ENCODE results near the gene DENND5A.
"Not testable (repeated sequence)": the region's sequence is repeated elsewhere in the genome, so short reads cannot be mapped to it uniquely, and the experiment has no call there.

The DENND5A gene

GRCh38 chr11:9123595-9124304 is 141.4 kb downstream of the DENND5A start:
- in situ Hi-C loops (cut with MboI; ENCODE audit: low pct_unique_long_range_greater_than_20kb, low sequenced_read_pairs), result no loop called here
- DNase-seq, result no peak

- in situ Hi-C loops (cut with MboI; ENCODE audit: low pct_unique_long_range_greater_than_20kb, low sequenced_read_pairs), result no loop called here
Measured at GRCh38 chr11:9121469-9121796, 143.7 kb downstream of the DENND5A start.

GRCh38 chr11:9120664-9121468 is 144.3 kb downstream of the DENND5A start:
- DNase-seq, result no peak
- in situ Hi-C loops (cut with MboI; ENCODE audit: low pct_unique_long_range_greater_than_20kb, low sequenced_read_pairs), result no loop called here

More at GRCh38 chr11:9121469-9121796, 143.7 kb downstream of the DENND5A start:
- no peak for DNase-seq

- in situ Hi-C loops (cut with MboI; ENCODE audit: low pct_unique_long_range_greater_than_20kb, low sequenced_read_pairs), result no loop called here
- no peak for DNase-seq
Measured at GRCh38 chr11:9118277-9118676, 146.9 kb downstream of the DENND5A start.

- DNase-seq, result no peak
- in situ Hi-C loops (cut with MboI; ENCODE audit: low pct_unique_long_range_greater_than_20kb, low sequenced_read_pairs), result no loop called here
Measured at GRCh38 chr11:9112075-9112474, 153.1 kb downstream of the DENND5A start.

GRCh38 chr11:9109858-9110731 is 155.1 kb downstream of the DENND5A start:
- in situ Hi-C loops (cut with MboI; ENCODE audit: low pct_unique_long_range_greater_than_20kb, low sequenced_read_pairs), result no loop called here
- DNase-seq, result no peak

- in situ Hi-C loops (cut with MboI; ENCODE audit: low pct_unique_long_range_greater_than_20kb, low sequenced_read_pairs), result no loop called here
- no peak for DNase-seq
Measured at GRCh38 chr11:9104580-9104979, 160.6 kb downstream of the DENND5A start.

GRCh38 chr11:9103542-9104276 is 161.4 kb downstream of the DENND5A start:
- in situ Hi-C loops (cut with MboI; ENCODE audit: low pct_unique_long_range_greater_than_20kb, low sequenced_read_pairs), result no loop called here
- DNase-seq, result no peak

GRCh38 chr11:9099617-9100016 is 165.5 kb downstream of the DENND5A start:
- DNase-seq, result no peak
- in situ Hi-C loops (cut with MboI; ENCODE audit: low pct_unique_long_range_greater_than_20kb, low sequenced_read_pairs), result no loop called here

GRCh38 chr11:9098455-9098854 is 166.7 kb downstream of the DENND5A start:
- DNase-seq; in situ Hi-C loops (cut with MboI; ENCODE audit: low pct_unique_long_range_greater_than_20kb, low sequenced_read_pairs): not testable (repeated sequence)

GRCh38 chr11:9097186-9097943 is 167.8 kb downstream of the DENND5A start:
- DNase-seq; in situ Hi-C loops (cut with MboI; ENCODE audit: low pct_unique_long_range_greater_than_20kb, low sequenced_read_pairs): not testable (repeated sequence)

- in situ Hi-C loops (cut with MboI; ENCODE audit: low pct_unique_long_range_greater_than_20kb, low sequenced_read_pairs), result no loop called here
Measured at GRCh38 chr11:9096427-9096826, 168.7 kb downstream of the DENND5A start.

GRCh38 chr11:9095421-9095820 is 169.7 kb downstream of the DENND5A start:
- no peak for DNase-seq
- in situ Hi-C loops (cut with MboI; ENCODE audit: low pct_unique_long_range_greater_than_20kb, low sequenced_read_pairs), result no loop called here

More at GRCh38 chr11:9096427-9096826, 168.7 kb downstream of the DENND5A start:
- DNase-seq, result no peak

- in situ Hi-C loops (cut with MboI; ENCODE audit: low pct_unique_long_range_greater_than_20kb, low sequenced_read_pairs), result no loop called here
- DNase-seq, result no peak
Measured at GRCh38 chr11:9094420-9094819, 170.7 kb downstream of the DENND5A start.

- in situ Hi-C loops (cut with MboI; ENCODE audit: low pct_unique_long_range_greater_than_20kb, low sequenced_read_pairs), result no loop called here
- DNase-seq, result peak; percentile 19
Measured at GRCh38 chr11:9092853-9093778, 172.0 kb downstream of the DENND5A start.

- in situ Hi-C loops (cut with MboI; ENCODE audit: low pct_unique_long_range_greater_than_20kb, low sequenced_read_pairs), result no loop called here
- no peak for DNase-seq
Measured at GRCh38 chr11:9092072-9092471, 173.1 kb downstream of the DENND5A start.

Measured in KBM-7 (cell line).